22Rv1 (cell line): ENCODE results near the gene CC2D2B.
"Not testable (repeated sequence)": the region's sequence is repeated elsewhere in the genome, so short reads cannot be mapped to it uniquely, and the experiment has no call there.

Source experiments
- CTCF ChIP-seq: fragments of 450-650 bp; IDR thresholded peaks from 2 replicates; pipeline ENCODE4 v1.5.1; 2017; ENCODE audit warnings: mild to moderate bottlenecking
- ZFX ChIP-seq: fragments of 450-650 bp; IDR thresholded peaks from 2 replicates; pipeline ENCODE4 v1.6.1; 2017; ENCODE audit warnings: antibody characterized with exemption, borderline replicate concordance

DNA sequence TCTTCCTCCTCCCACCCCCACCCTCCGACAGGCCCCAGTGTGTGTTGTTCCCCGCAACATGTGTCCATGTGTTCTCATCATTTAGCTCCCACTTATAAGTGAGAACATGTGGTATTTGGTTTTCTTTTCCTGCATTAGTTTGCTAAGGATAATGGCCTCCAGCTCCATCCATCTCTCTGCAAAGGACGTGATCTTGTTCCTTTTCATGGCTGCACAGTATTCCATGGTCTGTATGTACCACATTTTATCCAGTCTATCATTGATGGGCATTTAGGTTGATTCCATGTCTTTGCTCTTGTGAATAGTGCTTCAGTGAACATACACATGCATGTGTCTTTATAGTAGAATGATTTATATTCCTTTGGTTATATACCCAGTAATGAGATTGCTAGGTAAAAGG lies 140.2 kb downstream of the CC2D2B start:
- not testable (repeated sequence) for TF ChIP-seq CTCF, ZFX
